Thyroid gland (tissue), 4 donors: ENCODE measurements around the gene NECAB3. TPM values are rescaled to one million over a fixed set of nuclear protein-coding genes. Genes with fewer than 3 reads are reported as not detected.
"Not testable (repeated sequence)": the region's sequence is repeated elsewhere in the genome, so short reads cannot be mapped to it uniquely, and the experiment has no call there.

Experiments
- DNase-seq, 2 donors: peaks; one replicate each; pipeline ENCODE4 v3.0.0-alpha.2; 2019
- H3K27ac ChIP-seq, 3 donors: fragments of 200-600 bp; sonication (generic); 1 replicate in 2 of 3; 2 replicates in 1 of 3; pipeline ENCODE4 v1.5.1; 2016 to 2019; ENCODE audit warnings: mild to moderate bottlenecking in 1 of 3, moderate library complexity in 1 of 3
- H3K27me3 ChIP-seq: fragments of 200-600 bp; sonication (generic); one replicate; pipeline ENCODE4 v1.5.1; 2019
- H3K36me3 ChIP-seq, 2 donors: fragments of 200-600 bp; sonication (generic); one replicate each; pipeline ENCODE4 v1.5.1; 2016 to 2019
- H3K4me1 ChIP-seq, 2 donors: fragments of 200-600 bp; sonication (generic); one replicate each; pipeline ENCODE4 v1.5.1; 2017 to 2019
- H3K4me3 ChIP-seq, 3 donors: fragments of 200-600 bp; sonication (generic); replicated peaks in 1 of 3; 1 replicate in 2 of 3; 2 replicates in 1 of 3; pipeline ENCODE4 v1.5.1; 2016; ENCODE audit warnings: mild to moderate bottlenecking in 1 of 3
- H3K9me3 ChIP-seq: fragments of 200-600 bp; sonication (generic); one replicate; pipeline ENCODE4 v1.5.1; 2017
- POLR2A ChIP-seq, 2 donors: fragments of 450-650 bp; IDR thresholded peaks; one replicate each; pipeline ENCODE4 v1.6.1; 2017; ENCODE audit warnings: antibody characterized with exemption in 2 of 2, mild to moderate bottlenecking in 2 of 2, moderate library complexity in 1 of 2
- WGBS, 2 donors: methylation state at CpG; one replicate each; pipeline ENCODE4 v1.1.5; 2017; 5-methylcytosine and 5-hydroxymethylcytosine counted together
- intact Hi-C: fragments of 100-400 bp; cut with DNase I; formaldehyde crosslinking; loops from one replicate; pipeline ENCODE4 v1.15.1; 2023
- total RNA-seq, 4 donors: library from RNA; depleted of rRNA; stranded (reverse); fragments of >200 nt; gene quantifications; one replicate each; pipeline ENCODE4 v1.2.3, GENCODE V29; 2016
- TF ChIP-seq, protein P1 (sequence below), 6 experiments: fragments of 200-600 bp in 3 of 6; fragments of 450-650 bp in 3 of 6; sonication (generic) in 3 of 6; IDR thresholded peaks; one replicate each; pipeline ENCODE4 v1.5.1; 2016 to 2019; ENCODE audit warnings: antibody characterized with exemption in 6 of 6, mild to moderate bottlenecking in 2 of 6, inconsistent platforms in 1 of 6, moderate library complexity in 1 of 6

NECAB3 gene
- total RNA-seq, 4 donors from 2014 or later: 65.2 to 99.8 (median 73.4) TPM

DNA sequence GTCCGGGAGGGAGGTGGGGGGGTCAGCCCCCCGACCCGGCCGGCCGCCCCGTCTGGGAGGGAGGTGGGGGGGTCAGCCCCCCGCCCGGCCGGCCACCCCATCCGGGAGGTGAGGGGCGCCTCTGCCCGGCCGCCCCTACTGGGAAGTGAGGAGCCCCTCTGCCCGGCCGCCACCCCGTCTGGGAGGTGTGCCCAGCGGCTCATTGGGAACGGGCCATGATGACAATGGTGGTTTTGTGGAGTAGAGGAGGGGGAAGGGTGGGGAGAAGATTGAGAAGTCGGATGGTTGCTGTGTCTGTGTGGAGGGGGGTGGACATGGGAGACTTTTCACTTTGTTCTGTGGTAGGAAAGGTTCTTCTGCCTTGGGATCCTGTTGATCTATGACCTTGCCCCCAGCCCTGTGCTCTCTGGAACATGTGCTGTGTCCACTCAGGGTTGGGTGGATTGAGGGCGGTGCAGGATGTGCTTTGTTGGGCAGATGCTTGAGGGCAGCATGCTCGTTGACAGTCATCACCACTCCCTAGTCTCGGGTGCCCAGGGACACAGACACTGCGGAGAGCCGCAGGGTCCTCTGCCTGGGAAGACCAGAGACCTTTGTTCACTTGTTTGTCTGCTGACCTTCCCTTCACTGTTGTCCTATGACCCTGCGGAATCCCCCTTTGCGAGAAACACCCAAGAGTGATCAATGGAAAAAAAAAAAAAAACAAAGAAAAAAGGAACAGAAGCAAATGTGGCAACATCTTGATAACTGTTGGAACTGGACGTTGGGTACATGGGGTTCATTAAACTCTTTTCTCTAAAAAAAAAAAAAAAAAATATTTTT is 27.6 kb upstream of the NECAB3 start:
- no peak for DNase-seq
- H3K4me1 ChIP-seq: peaks cover 0 to 14% of the 10 kb centered on the region in 2 donors
- peaks cover 0 to under 1% of the 10 kb centered on the region in 2 donors for H3K36me3 ChIP-seq
- TF ChIP-seq, protein P1, sequence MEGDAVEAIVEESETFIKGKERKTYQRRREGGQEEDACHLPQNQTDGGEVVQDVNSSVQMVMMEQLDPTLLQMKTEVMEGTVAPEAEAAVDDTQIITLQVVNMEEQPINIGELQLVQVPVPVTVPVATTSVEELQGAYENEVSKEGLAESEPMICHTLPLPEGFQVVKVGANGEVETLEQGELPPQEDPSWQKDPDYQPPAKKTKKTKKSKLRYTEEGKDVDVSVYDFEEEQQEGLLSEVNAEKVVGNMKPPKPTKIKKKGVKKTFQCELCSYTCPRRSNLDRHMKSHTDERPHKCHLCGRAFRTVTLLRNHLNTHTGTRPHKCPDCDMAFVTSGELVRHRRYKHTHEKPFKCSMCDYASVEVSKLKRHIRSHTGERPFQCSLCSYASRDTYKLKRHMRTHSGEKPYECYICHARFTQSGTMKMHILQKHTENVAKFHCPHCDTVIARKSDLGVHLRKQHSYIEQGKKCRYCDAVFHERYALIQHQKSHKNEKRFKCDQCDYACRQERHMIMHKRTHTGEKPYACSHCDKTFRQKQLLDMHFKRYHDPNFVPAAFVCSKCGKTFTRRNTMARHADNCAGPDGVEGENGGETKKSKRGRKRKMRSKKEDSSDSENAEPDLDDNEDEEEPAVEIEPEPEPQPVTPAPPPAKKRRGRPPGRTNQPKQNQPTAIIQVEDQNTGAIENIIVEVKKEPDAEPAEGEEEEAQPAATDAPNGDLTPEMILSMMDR (IDR thresholded peaks at IDR 0.05): no peak
- no peak for TF ChIP-seq POLR2A (IDR thresholded peaks at IDR 0.05)
- H3K4me3 ChIP-seq: no peak overlapping the region
- H3K27me3 ChIP-seq: no peaks in the 10 kb centered on the region
- H3K9me3 ChIP-seq: no peaks in the 10 kb centered on the region
- H3K27ac ChIP-seq: no peak overlapping the region
- intact Hi-C loops: no loop called here
- WGBS, 2 donors: 88 to 89% methylated on average over 12 to 13 of the region's 27 CpGs

DNA sequence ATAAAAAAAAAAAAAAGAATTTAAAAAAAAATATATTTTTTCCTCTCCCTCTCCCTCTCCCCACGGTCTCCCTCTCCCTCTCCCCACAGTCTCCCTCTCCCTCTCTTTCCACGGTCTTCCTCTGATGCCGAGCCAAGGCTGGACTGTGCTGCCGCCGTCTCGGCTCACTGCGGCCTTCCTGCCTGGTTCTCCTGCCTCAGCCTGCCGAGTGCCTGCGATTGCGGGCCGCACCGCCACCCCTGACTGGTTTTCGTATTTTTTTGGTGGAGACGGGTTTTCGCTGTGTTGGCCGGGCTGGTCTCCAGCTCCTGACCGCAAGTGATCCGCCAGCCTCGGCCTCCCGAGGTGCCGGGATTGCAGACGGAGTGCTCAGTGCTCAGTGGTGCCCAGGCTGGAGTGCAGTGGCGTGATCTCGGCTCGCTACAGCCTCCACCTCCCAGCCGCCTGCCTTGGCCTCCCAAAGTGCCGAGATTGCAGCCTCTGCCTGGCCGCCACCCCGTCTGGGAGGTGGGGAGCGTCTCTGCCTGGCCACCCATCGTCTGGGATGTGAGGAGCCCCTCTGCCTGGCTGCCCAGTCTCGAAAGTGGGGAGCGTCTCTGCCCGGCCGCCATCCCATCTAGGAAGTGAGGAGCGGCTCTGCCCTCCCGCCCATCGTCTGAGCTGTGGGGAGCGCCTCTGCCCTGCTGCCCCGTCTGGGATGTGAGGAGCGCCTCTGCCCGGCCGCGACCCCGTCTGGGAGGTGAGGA is 26.6 kb upstream of the NECAB3 start:
- H3K36me3 ChIP-seq, intact Hi-C loops, H3K9me3 ChIP-seq, H3K27me3 ChIP-seq, H3K4me3 ChIP-seq: not testable (repeated sequence)
- peaks cover 0 to 14% of the 10 kb centered on the region in 2 donors for H3K4me1 ChIP-seq
- DNase-seq: peak; percentile 51 to 72
- H3K27ac ChIP-seq: peak overlapping the region in 1 of 3 donors; percentile 41
- 85 to 90% methylated on average over 35 to 37 of the region's 45 CpGs for WGBS, 2 donors

DNA sequence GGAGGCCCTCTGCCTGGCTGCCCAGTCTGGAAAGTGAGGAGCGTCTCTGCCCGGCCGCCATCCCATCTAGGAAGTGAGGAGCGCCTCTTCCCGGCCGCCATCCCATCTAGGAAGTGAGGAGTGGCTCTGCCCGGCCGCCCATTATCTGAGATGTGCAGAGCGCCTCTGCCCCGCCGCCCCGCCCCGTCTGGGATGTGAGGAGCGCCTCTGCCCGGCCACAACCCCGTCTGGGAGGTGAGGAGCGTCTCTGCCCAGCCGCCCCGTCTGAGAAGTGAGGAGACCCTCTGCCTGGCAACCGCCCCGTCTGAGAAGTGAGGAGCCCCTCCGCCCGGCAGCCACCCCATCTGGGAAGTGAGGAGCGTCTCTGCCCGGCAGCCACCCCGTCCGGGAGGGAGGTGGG is 24.7 kb upstream of the NECAB3 start:
- H3K9me3 ChIP-seq, H3K27me3 ChIP-seq, intact Hi-C loops, H3K27ac ChIP-seq, H3K4me3 ChIP-seq, DNase-seq, H3K36me3 ChIP-seq: not testable (repeated sequence)
- 100% methylated on average over 5 to 8 of the region's 27 CpGs for WGBS, 2 donors
- peaks cover 9 to 23% of the 10 kb centered on the region in 2 donors for H3K4me1 ChIP-seq

DNA sequence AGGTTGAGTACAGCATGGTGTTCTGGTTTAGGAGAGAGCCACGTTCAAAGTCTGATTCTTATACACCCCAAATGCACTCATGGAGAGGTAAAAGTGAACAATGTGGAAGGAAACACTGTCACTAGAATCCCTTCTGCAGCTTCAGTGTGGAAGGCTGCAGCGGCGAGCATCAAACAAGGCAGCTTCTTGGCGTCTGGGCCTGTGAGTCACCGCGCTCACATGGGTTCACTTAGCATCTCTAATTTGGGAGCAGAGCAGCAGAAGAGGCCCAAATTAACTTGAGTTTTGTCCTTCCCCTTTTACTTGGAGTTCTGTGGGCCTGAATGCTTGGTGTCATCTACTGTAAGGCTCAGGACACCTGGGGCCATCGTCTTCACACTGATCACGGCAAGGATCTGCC is 22.9 kb upstream of the NECAB3 start:
- Histone ChIP-seq H3K4me3 (no peak overlapping the region), H3K27ac (no peak overlapping the region), H3K4me1 (peaks cover 16 to 32% of the 10 kb centered on the region in 2 donors), H3K36me3 (no peaks in the 10 kb centered on the region), H3K27me3 (no peaks in the 10 kb centered on the region), H3K9me3 (no peaks in the 10 kb centered on the region)
- intact Hi-C loops: no loop called here
- TF ChIP-seq POLR2A (IDR thresholded peaks at IDR 0.05): no peak
- TF ChIP-seq, protein P1 (IDR thresholded peaks at IDR 0.05): no peak
- 67 to 87% methylated on average over 8 of the region's 8 CpGs for WGBS, 2 donors
- peak in 1 of 2 donors; percentile 16 for DNase-seq

DNA sequence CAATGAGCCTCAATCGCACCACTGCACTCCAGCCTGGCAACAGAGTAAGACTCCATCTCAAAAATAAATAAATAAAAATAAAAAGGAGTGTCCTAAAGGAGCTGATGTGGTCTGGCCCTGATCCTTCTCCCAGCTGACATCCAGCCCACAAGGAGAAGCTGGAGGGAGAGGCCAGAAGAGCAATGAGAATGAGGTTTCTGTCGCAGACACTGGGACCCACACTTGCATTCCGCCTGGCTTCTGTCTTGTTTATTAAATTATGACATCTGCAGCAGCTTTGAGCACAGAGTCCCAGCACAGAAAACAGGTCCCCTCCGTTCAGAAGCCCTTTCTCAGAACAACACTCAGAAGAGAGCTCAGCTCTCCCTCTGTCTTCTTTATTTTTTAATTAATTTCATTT is 22.2 kb upstream of the NECAB3 start:
- no peak for DNase-seq
- WGBS, 2 donors: 87 to 88% methylated on average over 4 of the region's 4 CpGs
- peaks cover 16 to 32% of the 10 kb centered on the region in 2 donors for H3K4me1 ChIP-seq
- TF ChIP-seq POLR2A (IDR thresholded peaks at IDR 0.05): no peak
- TF ChIP-seq, protein P1 (IDR thresholded peaks at IDR 0.05): no peak
- H3K36me3 ChIP-seq: no peaks in the 10 kb centered on the region
- no peak overlapping the region for H3K27ac ChIP-seq
- H3K4me3 ChIP-seq: no peak overlapping the region
- H3K9me3 ChIP-seq: no peaks in the 10 kb centered on the region
- no peaks in the 10 kb centered on the region for H3K27me3 ChIP-seq
- intact Hi-C loops: no loop called here

DNA sequence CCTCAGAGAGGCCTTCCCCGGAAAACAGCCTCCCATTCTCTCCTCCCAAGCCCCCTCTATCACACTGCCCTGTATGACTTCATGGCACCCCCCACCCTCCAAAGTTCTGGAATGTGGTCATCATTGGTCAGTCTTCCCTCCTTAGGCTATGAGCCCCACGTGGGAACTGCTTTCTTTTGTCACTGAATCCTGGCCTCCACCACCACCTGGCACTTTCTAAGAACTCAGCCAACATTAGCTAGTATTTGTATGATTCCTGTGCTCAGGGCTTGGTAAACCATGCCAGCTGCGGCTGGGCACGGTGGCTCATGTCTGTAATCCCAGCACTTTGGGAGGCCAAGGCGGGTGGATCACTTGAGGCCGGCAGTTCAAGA is 20.4 kb upstream of the NECAB3 start:
- Histone ChIP-seq H3K4me3 (no peak overlapping the region), H3K27ac (peak overlapping the region; percentile 68 to 89 (median 81)), H3K36me3 (no peaks in the 10 kb centered on the region), H3K4me1 (peaks cover 16 to 24% of the 10 kb centered on the region in 2 donors), H3K27me3 (no peaks in the 10 kb centered on the region), H3K9me3 (no peaks in the 10 kb centered on the region)
- DNase-seq: peak in 1 of 2 donors; percentile 53
- no peak for TF ChIP-seq POLR2A (IDR thresholded peaks at IDR 0.05)
- TF ChIP-seq, protein P1 (IDR thresholded peaks at IDR 0.05): no peak
- intact Hi-C loops: loop anchor here (5.0 kb wide), 1 partner anchor 33 kb away; no protein-coding TSS in a partner anchor
- whole genome bisulfite sequencing, 2 donors: 62 to 70% methylated on average over 6 of the region's 6 CpGs
